Choroid plexus epithelial cell (primary cell): ENCODE measurements around the gene PJA1.
A peak's percentile ranks its signal among the peaks of the same experiment; 100 is the strongest.

Experiments
- DNase-seq: peaks from one replicate; pipeline ENCODE4 v3.0.0-alpha.2; 2010; ENCODE audit warnings: low read depth
- H3K4me3 ChIP-seq: 2 replicates; pipeline ENCODE4 v1.5.1; 2011; ENCODE audit warnings: low read depth, mild to moderate bottlenecking, control low read depth, low read length, moderate library complexity
- CTCF ChIP-seq: conservative IDR thresholded peaks from 2 replicates; pipeline ENCODE4 v1.5.1; 2011; ENCODE audit warnings: low read depth, mild to moderate bottlenecking, control low read depth, inconsistent platforms, low read length, moderate library complexity

The PJA1 gene

GRCh38 chrX:69137371-69138117 lies 27.7 kb downstream of the PJA1 start:
- DNase-seq: peak; percentile 75
- peak; percentile 4 for TF ChIP-seq CTCF
- no peak overlapping the region for H3K4me3 ChIP-seq

- peak; percentile 27 for DNase-seq
- no peak overlapping the region for H3K4me3 ChIP-seq
- TF ChIP-seq CTCF: no peak
Measured at GRCh38 chrX:69136546-69137331, 28.5 kb downstream of the PJA1 start.

- peak; percentile 84 for DNase-seq
- no peak overlapping the region for H3K4me3 ChIP-seq
- peak; percentile 74 for TF ChIP-seq CTCF
Measured at GRCh38 chrX:69133921-69134542, 31.2 kb downstream of the PJA1 start.

DNA sequence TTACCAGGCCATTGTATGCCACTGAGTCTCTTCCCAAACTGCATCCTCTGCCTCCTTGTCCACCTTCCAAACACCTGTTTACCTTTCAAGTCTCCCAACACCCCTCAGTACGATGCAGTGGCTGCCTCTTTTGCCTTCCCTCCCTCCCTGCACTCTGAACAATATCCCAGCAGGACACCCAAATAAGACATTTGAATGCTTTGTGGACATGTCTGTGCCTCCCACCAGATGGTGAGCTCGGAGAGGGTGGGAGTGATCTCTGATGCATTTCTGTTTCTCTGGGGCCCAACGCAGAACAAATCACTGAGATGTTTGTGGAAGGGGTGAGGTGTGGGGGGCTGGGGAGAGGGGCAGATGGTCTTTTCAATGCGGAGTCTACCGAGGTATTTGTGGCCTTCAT lies 33.4 kb downstream of the PJA1 start:
- TF ChIP-seq CTCF: no peak
- no peak overlapping the region for H3K4me3 ChIP-seq
- DNase-seq: no peak

DNA sequence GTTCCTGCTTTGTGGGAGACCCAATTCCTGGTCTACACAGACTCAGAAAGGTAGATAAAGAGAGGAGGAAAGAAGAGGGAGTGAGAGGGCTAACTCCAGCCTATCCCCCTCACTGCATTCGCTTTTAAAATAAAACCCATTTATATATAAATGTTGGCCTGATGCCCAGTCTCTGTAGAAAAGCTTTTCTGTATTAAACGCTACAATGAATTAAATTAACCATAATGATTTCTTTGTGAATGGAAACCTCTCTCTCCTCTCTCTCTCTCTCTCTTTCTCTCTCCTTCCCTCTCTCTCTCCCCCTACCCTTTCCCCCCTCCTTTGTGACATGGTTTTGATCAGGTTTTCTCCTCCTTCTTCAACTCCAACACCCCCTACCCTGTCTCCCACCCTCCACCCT lies 34.8 kb downstream of the PJA1 start:
- TF ChIP-seq CTCF: no peak
- no peak overlapping the region for H3K4me3 ChIP-seq
- no peak for DNase-seq

DNA sequence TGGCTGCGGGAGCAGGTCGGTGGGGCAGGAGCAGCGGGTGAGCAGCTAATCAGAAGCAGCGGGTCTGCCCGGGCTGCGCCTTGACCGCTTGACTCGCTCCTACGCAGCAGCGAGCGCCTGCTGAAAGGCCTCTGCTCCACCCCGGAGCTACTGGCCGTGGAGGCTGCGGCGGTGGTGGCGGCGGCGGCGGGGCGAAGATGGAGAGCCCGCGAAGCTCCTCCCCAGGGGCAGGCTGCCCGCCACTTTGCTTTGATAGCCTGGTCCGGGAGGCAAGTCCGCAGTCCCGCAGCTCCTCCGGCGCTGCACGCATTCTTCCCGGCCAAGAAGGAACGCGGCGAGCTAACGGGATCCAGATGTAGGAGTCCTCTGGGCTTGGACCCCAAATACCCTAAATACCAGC lies 36.7 kb downstream of the PJA1 start:
- DNase-seq: peak; percentile 22
- no peak for TF ChIP-seq CTCF
- peak overlapping the region; percentile 29 for H3K4me3 ChIP-seq
